WERI-Rb-1 (cell line): Measurements from ENCODE around the gene TNF.
A peak's percentile ranks its signal among the peaks of the same experiment; 100 is the strongest.

Experiments used
- DNase-seq: peaks from one replicate; pipeline ENCODE4 v3.0.0-alpha.2; 2020
- H3K27ac ChIP-seq: fragments of 250-450 bp; sonication (Bioruptor Pico); 2 replicates; pipeline ENCODE4 v1.5.1; 2020; ENCODE audit warnings: mild to moderate bottlenecking, moderate library complexity
- H3K27me3 ChIP-seq: fragments of 250-450 bp; sonication (Bioruptor Pico); 2 replicates; pipeline ENCODE4 v1.5.1; 2021; ENCODE audit warnings: mild to moderate bottlenecking, low read depth, moderate library complexity; ENCODE audit not compliant: insufficient read depth, severe bottlenecking
- H3K36me3 ChIP-seq: fragments of 250-450 bp; sonication (Bioruptor Pico); 2 replicates; pipeline ENCODE4 v1.5.1; 2020; ENCODE audit warnings: mild to moderate bottlenecking, moderate library complexity
- H3K4me3 ChIP-seq: 2 replicates; pipeline ENCODE4 v1.5.1; 2011; ENCODE audit warnings: low read depth, mild to moderate bottlenecking, control low read depth, low read length
- H3K9me3 ChIP-seq: fragments of 250-450 bp; sonication (Bioruptor Pico); 2 replicates; pipeline ENCODE4 v1.5.1; 2021; ENCODE audit warnings: mild to moderate bottlenecking, moderate library complexity; ENCODE audit not compliant: severe bottlenecking
- TF ChIP-seq, protein P1 (sequence below): IDR thresholded peaks from 2 replicates; pipeline ENCODE4 v1.5.1; 2011; ENCODE audit warnings: low read depth, mild to moderate bottlenecking, control low read depth, inconsistent platforms, low read length

The TNF gene

DNA sequence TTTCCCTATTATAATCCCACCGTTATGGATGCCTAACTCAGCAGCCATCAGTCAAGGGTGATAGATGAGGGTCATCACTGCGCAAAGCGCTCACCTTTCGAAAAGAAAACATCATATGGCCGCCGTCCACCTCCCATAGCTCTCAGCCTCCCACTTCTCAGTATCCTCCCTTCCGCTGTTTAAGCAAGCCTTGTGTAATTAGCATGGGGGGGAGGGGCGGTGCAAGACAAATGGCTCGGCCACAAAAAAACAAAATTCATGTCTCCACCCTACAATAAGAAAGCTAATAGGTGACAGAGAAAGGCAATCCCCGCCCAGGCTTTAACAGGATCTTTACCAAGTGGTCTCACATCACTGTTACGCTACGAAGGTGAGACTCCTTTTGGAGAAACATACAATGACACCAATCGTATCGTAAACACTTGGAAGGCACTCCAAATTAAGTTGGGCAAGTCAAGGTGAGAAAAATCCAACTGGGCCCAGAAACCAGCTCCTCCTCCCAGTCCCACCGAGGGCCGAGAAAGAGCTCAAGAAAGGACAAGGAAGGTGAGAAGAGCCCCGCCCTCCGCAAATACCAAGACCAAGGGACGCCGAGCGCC lies 34.2 kb upstream of the TNF start:
- DNase-seq, result peak; percentile 72
- no peaks in the 10 kb centered on the region for H3K27me3 ChIP-seq
- no peaks in the 10 kb centered on the region for H3K9me3 ChIP-seq
- peak overlapping the region; percentile 99 for H3K27ac ChIP-seq
- TF ChIP-seq, protein P1, sequence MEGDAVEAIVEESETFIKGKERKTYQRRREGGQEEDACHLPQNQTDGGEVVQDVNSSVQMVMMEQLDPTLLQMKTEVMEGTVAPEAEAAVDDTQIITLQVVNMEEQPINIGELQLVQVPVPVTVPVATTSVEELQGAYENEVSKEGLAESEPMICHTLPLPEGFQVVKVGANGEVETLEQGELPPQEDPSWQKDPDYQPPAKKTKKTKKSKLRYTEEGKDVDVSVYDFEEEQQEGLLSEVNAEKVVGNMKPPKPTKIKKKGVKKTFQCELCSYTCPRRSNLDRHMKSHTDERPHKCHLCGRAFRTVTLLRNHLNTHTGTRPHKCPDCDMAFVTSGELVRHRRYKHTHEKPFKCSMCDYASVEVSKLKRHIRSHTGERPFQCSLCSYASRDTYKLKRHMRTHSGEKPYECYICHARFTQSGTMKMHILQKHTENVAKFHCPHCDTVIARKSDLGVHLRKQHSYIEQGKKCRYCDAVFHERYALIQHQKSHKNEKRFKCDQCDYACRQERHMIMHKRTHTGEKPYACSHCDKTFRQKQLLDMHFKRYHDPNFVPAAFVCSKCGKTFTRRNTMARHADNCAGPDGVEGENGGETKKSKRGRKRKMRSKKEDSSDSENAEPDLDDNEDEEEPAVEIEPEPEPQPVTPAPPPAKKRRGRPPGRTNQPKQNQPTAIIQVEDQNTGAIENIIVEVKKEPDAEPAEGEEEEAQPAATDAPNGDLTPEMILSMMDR, result no peak
- H3K36me3 ChIP-seq, result peaks cover 63% of the 10 kb centered on the region
- H3K4me3 ChIP-seq, result peak overlapping the region; percentile 93

DNA sequence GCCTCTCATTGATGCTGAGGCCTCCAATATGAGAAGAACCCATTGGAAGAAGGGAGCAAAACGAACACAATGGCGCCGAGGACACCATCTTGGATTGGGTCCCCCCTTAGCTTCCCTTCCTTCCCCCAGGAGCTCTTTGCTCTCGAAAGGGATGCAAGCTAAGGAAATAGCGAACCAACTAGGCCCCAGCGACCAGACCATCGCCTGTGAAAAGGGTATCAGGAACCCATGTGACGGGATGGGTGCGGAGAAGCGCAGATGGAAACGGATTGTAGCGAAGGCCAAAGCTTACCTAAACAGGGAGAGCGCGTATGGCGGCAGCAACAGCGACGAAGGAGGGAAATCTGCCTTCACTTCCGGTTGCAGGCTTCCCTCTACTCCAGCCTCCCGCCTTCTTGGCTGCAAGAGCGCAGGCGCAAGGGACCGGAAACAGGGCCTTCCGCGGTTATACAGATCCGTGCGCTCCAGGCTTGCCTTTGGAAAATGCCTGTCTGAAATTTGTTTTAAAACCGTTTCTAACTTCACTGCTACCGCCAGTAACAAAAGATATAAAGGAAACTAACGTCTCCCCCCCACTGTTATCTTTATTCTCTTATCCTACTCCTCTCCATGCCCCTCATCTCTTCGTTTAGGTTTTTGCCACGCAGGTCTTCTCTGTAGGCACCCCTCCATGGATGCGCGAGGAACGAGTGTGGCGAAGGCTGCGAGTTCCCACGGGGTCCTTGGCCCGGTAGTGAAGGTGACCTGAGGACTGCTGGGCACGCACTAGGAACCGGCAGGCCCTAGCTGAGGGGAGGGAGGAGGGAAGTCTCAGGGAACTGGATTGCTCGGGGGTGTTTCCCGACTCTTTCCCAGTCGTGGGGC lies 33.5 kb upstream of the TNF start, which contains the start of gene DDX39B:
DDX39B (minus strand) TSS at position 346 of the 864 bp plus-strand sequence. CDS start 1,471 bp downstream, outside the sequence.
- Histone ChIP-seq H3K9me3 (no peaks in the 10 kb centered on the region), H3K36me3 (peaks cover 56% of the 10 kb centered on the region), H3K27ac (peak within 1 kb of the TSS; percentile 99), H3K27me3 (no peaks in the 10 kb centered on the region), H3K4me3 (peak within 1 kb of the TSS; percentile 93)
- TF ChIP-seq, protein P1, result no peak
- peak; percentile 100 for DNase-seq

DNA sequence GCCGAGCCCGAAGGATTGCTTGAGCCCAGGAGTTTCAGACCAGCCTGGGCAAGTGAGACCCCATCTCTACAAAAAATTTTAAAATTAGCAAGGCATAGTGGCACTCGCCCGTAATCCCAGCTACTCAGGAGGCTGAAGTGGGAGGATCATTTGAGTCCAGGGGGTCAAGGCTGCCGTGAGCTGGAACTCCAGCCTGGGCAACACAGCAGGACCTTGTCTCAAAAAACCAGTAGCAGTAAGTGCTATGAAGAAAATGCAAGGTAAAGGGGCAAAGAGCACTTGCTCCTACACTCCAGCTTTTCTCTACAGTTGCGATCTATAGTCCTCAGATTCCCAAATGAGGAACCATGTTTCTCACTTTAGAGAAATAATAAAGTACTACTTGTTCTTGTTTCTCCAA lies 31.7 kb upstream of the TNF start:
- no peak for DNase-seq
- Histone ChIP-seq H3K9me3 (no peaks in the 10 kb centered on the region), H3K4me3 (no peak overlapping the region), H3K27ac (no peak overlapping the region), H3K27me3 (no peaks in the 10 kb centered on the region), H3K36me3 (peaks cover 44% of the 10 kb centered on the region)
- TF ChIP-seq, protein P1, result no peak

DNA sequence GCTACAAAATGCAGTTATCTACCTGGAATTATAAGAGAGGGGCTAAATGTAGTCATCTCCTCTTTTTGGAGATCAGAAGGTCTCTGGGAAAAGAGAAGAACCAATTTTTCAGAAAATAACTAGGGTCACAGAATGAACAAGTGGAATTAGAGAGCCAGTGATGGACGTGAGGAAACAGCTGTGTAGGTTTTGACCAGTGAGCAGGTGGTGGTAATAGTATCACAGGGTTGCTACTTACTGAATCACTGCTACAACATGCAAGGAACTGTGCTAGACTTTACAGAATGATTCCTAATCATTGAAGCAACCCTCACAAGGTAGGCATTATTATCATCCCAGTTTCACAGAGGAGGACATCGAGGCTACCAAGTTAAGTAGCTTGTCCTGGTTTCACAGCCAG lies 30.7 kb upstream of the TNF start:
- H3K4me3 ChIP-seq, result peak overlapping the region; percentile 65
- H3K27ac ChIP-seq, result peak overlapping the region; percentile 66
- no peaks in the 10 kb centered on the region for H3K9me3 ChIP-seq
- no peaks in the 10 kb centered on the region for H3K27me3 ChIP-seq
- peaks cover 42% of the 10 kb centered on the region for H3K36me3 ChIP-seq
- no peak for DNase-seq
- TF ChIP-seq, protein P1, result no peak

DNA sequence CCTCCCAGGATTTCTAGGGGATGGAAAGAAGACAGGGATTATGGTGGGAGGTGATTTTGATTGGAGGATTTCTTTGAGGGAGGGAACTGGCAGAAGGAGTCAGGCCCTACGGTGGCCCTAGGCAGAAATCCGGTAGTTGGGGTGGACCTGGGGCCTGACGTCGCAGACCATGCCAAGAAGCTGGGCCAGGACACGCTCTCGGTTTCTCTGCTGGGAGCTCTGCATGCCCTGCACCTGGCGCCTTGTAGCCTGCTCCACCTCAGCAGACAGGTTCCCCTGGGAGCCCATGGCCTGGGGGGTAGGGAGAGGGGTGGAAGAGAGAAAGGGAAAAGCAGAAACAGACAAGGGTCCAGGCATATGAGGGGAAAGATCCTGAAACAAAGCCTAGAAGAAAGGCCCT lies 30.1 kb upstream of the TNF start:
- H3K27ac ChIP-seq, result peak overlapping the region; percentile 66
- H3K4me3 ChIP-seq, result peak overlapping the region; percentile 65
- no peaks in the 10 kb centered on the region for H3K27me3 ChIP-seq
- no peaks in the 10 kb centered on the region for H3K9me3 ChIP-seq
- H3K36me3 ChIP-seq, result peaks cover 38% of the 10 kb centered on the region
- TF ChIP-seq, protein P1, result no peak
- DNase-seq, result peak; percentile 81
